ENCODE results near the gene PIEZO2.
A peak's percentile ranks its signal among the peaks of the same experiment; 100 is the strongest.
"Not testable (repeated sequence)": the region's sequence is repeated elsewhere in the genome, so short reads cannot be mapped to it uniquely, and the experiment has no call there.

Gene PIEZO2

GRCh38 chr18:10973567-10974203 lies 175.7 kb downstream of the PIEZO2 start:
- DNase-seq (ENCODE audit: low spot score) = peak; percentile 13

- no peak for DNase-seq (ENCODE audit: low spot score)
Observed at GRCh38 chr18:10971717-10972116, 177.7 kb downstream of the PIEZO2 start.

- DNase-seq (ENCODE audit: low spot score) = no peak
Observed at GRCh38 chr18:10965119-10965518, 184.2 kb downstream of the PIEZO2 start.

DNA sequence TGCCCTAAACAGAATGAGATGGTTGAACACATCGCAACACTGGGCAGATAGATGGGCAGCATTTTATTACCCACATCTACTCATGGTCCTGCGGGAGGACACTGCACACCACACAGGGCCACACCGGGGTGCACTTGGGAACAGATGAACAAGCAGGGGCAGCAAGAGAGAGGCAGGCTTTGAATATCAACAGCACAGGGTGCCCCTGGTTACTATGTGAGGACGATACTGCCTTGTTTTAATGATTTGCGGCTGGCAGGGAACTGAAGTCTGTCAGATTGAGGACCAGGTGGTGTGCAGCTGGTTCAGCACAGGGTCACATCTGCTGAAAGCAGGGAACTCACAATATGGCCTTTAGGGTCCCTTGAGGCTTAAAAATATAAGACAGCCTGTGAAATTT lies 195.7 kb downstream of the PIEZO2 start:
- no peak for DNase-seq (ENCODE audit: low spot score)

GRCh38 chr18:10951631-10952544 lies 197.5 kb downstream of the PIEZO2 start:
- no peak for DNase-seq (ENCODE audit: low spot score)

DNA sequence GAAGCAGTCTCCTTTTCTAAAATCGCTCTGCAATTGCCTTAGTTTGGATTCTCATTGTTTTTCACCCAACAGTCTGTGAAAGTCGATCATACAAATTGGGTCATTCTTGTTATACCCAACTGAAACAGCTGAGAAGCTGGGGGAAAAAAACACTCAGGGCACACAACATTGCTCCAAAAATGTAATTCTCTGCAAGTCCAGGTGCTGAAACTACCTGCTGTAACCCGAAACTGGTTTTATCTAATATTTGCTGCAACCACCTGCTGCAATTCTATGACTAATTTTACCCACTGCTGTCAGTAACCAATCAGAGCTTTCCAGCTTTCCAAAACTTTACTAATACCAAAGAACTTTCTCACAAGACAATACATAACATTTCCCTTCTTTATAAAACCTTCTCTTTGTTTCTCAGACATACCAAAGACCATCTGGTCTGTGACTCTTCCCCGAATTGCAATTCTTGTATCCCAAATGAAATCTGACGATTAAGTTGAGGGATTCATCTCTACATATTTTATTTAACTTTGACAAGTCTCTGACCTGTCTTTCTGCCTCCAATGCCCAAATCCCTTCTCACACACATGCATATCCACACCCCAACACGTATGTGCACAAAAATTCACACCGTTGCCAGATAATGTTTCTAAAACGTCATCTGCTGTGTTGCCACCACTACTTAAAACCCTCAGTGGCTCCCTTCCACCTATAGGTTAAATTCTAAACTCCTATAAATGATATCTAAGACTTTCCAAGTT lies 198.3 kb downstream of the PIEZO2 start:
- DNase-seq (ENCODE audit: low spot score) = no peak

DNA sequence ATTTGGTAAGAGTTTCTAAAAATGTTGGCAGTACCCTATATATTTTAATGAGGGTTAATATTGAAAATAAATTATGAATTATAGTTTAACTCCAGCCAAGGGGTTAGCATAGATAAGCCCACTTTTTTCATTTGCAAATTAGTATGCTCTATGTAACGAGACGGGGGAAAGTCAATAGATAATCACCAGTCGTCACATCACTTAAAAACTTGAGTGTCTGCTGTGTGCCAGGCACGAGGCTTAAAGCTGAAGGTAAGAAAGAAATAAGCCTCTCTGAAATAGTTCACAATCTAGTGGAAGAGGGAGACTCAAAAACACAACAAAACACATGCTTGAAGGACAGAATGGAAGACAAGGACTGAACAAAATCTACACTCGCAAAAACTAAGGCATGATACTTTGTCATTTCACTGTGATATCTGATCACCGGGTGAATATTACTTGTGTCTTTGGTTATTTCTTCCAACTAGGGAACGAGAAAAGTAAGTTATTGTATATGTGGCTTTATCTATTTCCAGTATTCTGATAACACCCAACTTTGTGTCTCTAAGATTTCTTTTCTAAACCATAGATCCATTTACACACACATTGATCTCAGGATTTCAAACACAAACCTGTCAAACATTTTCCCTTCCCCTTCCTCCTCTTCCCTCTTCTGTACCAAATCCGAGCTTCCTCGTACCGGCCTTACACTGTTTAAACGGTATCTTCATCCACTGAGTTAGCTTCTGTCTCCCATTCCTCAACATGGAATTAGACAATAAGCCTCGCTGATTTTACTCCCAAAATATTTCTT lies 199.1 kb downstream of the PIEZO2 start:
- DNase-seq (ENCODE audit: low spot score) = no peak

DNA sequence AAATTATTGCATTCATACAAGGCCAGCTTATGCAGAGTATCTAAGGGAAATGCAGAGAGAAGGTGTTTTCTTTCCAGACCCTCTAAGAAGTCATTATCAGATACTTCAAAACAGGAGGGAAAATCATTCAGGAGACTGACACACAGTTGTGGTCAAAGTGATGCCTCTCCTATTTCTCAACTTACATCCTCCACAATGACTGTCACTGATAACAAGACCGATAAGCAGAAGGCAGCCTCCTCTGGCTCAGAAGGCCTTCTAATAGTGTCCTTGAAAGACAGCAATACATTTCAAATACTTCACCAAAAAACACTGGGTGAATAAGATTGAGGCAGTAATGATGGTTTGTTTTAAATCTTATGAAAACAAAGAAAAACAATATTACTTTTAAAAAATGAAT lies 199.7 kb downstream of the PIEZO2 start:
- no peak for DNase-seq (ENCODE audit: low spot score)

DNA sequence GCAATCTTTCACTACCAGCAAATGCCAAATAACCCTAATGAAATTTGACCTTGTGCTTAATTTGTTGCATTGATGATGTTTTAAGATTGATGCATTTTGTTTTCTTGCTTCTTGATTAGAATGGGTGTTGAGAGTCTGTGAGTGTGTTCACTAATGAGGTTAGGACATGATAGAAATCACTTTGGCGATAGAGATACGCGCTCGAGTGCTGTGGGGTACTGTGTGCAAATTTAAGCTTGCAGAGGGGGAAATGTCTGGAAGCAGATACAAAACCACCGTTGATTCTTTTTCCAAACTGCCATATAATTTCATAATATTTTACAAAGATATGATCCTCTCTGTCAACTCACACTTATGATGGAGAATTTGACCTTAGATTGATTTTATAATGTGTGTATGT lies 200.9 kb downstream of the PIEZO2 start:
- DNase-seq (ENCODE audit: low spot score) = no peak

DNA sequence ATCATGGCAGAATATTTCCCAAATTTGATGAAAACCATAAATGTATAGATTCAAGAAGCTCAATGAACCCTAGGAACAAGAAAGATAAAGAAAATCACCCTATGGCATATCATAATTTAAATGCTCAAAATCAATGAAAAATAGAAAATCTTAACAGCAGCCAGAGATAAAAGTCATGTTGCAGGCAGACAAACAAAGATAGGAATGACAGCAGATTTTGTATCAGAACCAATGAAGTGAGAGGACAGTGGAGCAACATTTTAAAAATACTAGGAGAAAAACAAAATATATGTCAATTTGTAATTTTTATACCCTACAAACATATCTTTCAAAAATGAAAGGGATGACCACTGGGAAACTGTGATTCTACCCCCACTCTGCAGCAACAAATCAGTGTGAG lies 203.3 kb downstream of the PIEZO2 start:
- no peak for DNase-seq (ENCODE audit: low spot score)

GRCh38 chr18:10942998-10943397 lies 206.4 kb downstream of the PIEZO2 start:
- no peak for DNase-seq (ENCODE audit: low spot score)

DNA sequence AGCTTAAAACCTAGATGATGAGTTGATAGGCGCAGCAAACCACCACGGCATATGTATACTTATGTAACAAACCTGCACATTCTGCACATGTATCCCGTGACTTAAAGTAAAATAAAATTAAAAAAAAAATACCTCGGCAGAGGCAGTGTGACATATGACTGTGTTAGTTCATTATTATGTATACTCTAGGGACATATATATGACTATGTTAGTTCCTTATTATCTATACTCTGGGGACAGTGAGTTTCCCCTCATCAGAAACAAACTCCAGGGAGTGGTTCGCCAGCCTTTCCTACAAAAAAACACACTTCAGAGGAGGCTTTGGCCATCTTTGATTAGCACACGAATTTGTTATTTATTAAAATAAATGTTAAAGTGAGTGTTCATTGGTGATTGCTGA lies 209.5 kb downstream of the PIEZO2 start:
- DNase-seq (ENCODE audit: low spot score) = no peak

DNA sequence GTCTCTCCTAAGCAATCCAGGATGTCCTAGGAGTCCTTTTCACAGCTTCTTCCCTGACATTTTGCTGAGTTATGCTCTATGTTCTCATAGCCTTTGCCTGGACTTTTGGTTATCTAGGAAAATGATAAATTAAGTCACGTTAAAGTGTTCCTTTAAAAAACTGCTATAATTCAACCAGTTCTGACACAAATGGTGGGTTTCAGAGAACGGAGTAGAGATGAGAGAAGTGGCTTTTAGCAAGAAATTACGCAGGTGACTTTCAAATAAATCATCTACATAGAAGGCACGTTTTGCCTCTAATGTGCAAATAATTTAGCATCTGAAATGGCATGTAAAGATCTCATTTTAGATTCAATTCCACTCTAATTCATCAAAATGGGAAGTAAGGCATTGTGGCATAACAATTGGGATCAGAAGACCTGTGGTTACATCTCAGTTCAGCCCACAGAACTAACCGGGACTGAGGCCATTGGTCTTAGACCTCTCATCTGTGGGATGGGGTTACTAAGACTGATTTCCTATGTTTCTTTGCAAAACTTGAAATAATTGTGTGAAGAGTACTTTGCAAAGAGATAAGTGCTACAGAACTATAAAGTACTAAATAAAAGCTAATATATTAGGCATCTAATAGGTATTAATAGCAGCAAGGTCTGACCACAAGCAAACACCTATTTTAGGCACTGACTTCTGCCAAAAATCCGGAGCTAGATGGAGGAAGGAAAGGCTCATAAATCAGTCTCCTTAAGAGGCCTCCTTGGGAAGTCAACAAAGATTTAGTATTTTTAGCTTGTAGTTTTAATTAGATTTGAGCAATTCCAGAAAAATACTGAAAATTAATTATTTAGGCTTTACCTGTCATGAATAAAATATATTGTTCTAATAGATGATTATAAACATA lies 211.4 kb downstream of the PIEZO2 start:
- no peak for DNase-seq (ENCODE audit: low spot score)

- DNase-seq (ENCODE audit: low spot score) = no peak
Observed at GRCh38 chr18:10936176-10937053, 213.0 kb downstream of the PIEZO2 start.

- no peak for DNase-seq (ENCODE audit: low spot score)
Observed at GRCh38 chr18:10935588-10935987, 213.8 kb downstream of the PIEZO2 start.

DNA sequence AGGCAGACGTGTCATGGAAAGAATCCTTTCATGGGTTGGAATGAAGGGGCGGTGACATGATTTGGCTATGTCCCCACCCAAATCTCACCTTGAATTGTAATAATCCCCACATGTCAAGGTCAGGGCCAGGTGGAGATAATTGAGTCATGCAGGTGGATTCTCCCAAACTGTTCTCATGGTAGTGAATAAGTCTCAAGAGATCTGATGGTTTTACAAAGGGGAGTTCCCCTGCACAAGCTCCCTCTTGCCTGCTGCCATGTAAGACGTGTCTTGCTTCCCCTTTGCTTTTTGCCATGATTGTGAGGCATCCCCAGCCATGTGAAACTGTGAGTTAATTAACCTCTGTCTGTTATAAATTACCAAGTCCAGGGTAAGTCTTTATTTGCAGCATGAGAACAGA lies 215.7 kb downstream of the PIEZO2 start:
- DNase-seq (ENCODE audit: low spot score) = not testable (repeated sequence)

- no peak for DNase-seq (ENCODE audit: low spot score)
Observed at GRCh38 chr18:10930076-10930475, 219.3 kb downstream of the PIEZO2 start.

GRCh38 chr18:10928772-10929373 lies 220.5 kb downstream of the PIEZO2 start:
- DNase-seq (ENCODE audit: low spot score) = no peak

GRCh38 chr18:10928011-10928771 lies 221.2 kb downstream of the PIEZO2 start:
- no peak for DNase-seq (ENCODE audit: low spot score)
